Measurements from ENCODE around the gene CPEB4.

DNA sequence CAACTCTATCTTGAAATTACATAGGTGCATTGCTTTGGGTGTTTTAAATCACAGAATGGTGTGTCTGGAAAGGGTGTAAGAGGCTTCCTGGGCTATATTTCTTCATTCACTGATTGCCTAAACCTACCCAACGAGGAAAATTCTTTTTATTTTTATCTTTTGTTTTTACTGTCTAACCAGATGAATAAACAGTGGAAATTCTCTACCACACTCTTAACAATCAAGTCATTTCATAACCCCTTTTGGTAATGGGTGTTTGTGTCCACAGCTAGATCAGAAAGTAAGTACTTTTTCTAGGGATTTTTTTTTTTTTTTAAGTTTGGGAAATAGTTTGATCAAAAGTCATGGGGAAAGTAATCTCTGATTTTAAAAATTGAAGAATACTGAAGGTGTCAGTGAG, 73.3 kb downstream of the CPEB4 start:
- TF ChIP-seq, protein P1, sequence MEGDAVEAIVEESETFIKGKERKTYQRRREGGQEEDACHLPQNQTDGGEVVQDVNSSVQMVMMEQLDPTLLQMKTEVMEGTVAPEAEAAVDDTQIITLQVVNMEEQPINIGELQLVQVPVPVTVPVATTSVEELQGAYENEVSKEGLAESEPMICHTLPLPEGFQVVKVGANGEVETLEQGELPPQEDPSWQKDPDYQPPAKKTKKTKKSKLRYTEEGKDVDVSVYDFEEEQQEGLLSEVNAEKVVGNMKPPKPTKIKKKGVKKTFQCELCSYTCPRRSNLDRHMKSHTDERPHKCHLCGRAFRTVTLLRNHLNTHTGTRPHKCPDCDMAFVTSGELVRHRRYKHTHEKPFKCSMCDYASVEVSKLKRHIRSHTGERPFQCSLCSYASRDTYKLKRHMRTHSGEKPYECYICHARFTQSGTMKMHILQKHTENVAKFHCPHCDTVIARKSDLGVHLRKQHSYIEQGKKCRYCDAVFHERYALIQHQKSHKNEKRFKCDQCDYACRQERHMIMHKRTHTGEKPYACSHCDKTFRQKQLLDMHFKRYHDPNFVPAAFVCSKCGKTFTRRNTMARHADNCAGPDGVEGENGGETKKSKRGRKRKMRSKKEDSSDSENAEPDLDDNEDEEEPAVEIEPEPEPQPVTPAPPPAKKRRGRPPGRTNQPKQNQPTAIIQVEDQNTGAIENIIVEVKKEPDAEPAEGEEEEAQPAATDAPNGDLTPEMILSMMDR (conservative IDR thresholded peaks at IDR 0.05 in 1 of 2, IDR thresholded peaks at IDR 0.05 in 1 of 2; ENCODE audit: extremely low read depth in 1 of 2, insufficient read depth in 1 of 2, low read depth in 1 of 2, low read length in 2 of 2) = no peak
- TF ChIP-seq EZH2 (IDR thresholded peaks at IDR 0.05; ENCODE audit: borderline replicate concordance, low read length) = no peak
